Fibroblast of lung (primary cell): Measurements from ENCODE around the gene DSP. TPM values are rescaled to one million over a fixed set of nuclear protein-coding genes. Genes with fewer than 3 reads are reported as not detected.

Experiments used
- DNase-seq, 2 donors: peaks; one replicate each; pipeline versions ENCODE4 v3.0.0 to v3.0.0-alpha.2; 2010; ENCODE audit warnings: low read depth in 2 of 2
- H2AFZ ChIP-seq: 2 replicates; pipeline ENCODE4 v1.5.1; 2012; ENCODE audit warnings: low read length, control low read depth, inconsistent platforms
- H3K27ac ChIP-seq: 2 replicates; pipeline ENCODE4 v1.5.1; 2011; ENCODE audit warnings: low read length, control low read depth; ENCODE audit not compliant: insufficient read depth
- H3K27me3 ChIP-seq: 2 replicates; pipeline ENCODE4 v1.5.1; 2011; ENCODE audit warnings: mild to moderate bottlenecking, low read length; ENCODE audit not compliant: control insufficient read depth, insufficient read depth
- H3K36me3 ChIP-seq: 2 replicates; pipeline ENCODE4 v1.5.1; 2011; ENCODE audit warnings: low read length; ENCODE audit not compliant: control insufficient read depth, insufficient read depth
- H3K4me1 ChIP-seq: 2 replicates; pipeline ENCODE4 v1.5.1; 2011; ENCODE audit warnings: low read length; ENCODE audit not compliant: control insufficient read depth, insufficient read depth; ENCODE audit errors: extremely low read depth
- H3K4me2 ChIP-seq: 2 replicates; pipeline ENCODE4 v1.5.1; 2011; ENCODE audit warnings: low read length, control low read depth; ENCODE audit not compliant: insufficient read depth; ENCODE audit errors: extremely low read depth
- H3K4me3 ChIP-seq, 4 experiments: fragments of 200-600 bp in 1 of 4; sonication (generic) in 1 of 4; replicated peaks in 1 of 4; 2 replicates each; pipeline ENCODE4 v1.5.1; 2011 to 2016; ENCODE audit warnings: low read length in 4 of 4, low read depth in 3 of 4, mild to moderate bottlenecking in 3 of 4, control low read depth in 2 of 4, inconsistent platforms in 1 of 4, mixed read lengths in 1 of 4; ENCODE audit not compliant: insufficient read depth in 1 of 4; ENCODE audit errors: control extremely low read depth in 1 of 4
- H3K79me2 ChIP-seq: 2 replicates; pipeline ENCODE4 v1.5.1; 2012; ENCODE audit warnings: mild to moderate bottlenecking, low read length, inconsistent platforms; ENCODE audit not compliant: control insufficient read depth, insufficient read depth
- H3K9ac ChIP-seq: 2 replicates; pipeline ENCODE4 v1.5.1; 2011; ENCODE audit warnings: mild to moderate bottlenecking, low read length, control low read depth; ENCODE audit not compliant: insufficient read depth
- H3K9me3 ChIP-seq: 2 replicates; pipeline ENCODE4 v1.5.1; 2012; ENCODE audit warnings: low read depth, low read length; ENCODE audit not compliant: control insufficient read depth, insufficient read depth
- H4K20me1 ChIP-seq: 2 replicates; pipeline ENCODE4 v1.5.1; 2011; ENCODE audit warnings: low read length; ENCODE audit not compliant: control insufficient read depth, insufficient read depth; ENCODE audit errors: extremely low read depth
- EZH2 ChIP-seq: IDR thresholded peaks from 2 replicates; pipeline ENCODE4 v1.5.1; 2012; ENCODE audit warnings: low read length, control low read depth, mild to moderate bottlenecking; ENCODE audit errors: missing control alignments
- polyA plus RNA-seq, 2 donors: library from polyadenylated mRNA; depleted of rRNA in 1 of 2; stranded (reverse) in 1 of 2; unstranded in 1 of 2; fragments of >200 nt; gene quantifications; 2 replicates each; pipeline ENCODE4 v1.2.1, GENCODE V29; 2011 to 2012; ENCODE audit warnings: missing spikeins in 1 of 2
- total RNA-seq: library from RNA; depleted of rRNA; stranded (reverse); fragments of >200 nt; gene quantifications from 2 replicates; pipeline ENCODE4 v1.2.1, GENCODE V29; 2014
- TF ChIP-seq, protein P1 (sequence below), 2 donors: IDR thresholded peaks in 1 of 2; conservative IDR thresholded peaks in 1 of 2; 1 replicate in 1 of 2; 2 replicates in 1 of 2; pipeline ENCODE4 v1.5.1; 2011 to 2012; ENCODE audit warnings: low read length in 2 of 2, control low read depth in 1 of 2, inconsistent platforms in 1 of 2, low read depth in 1 of 2, mild to moderate bottlenecking in 1 of 2

The DSP gene
- total and polyA plus RNA-seq, 2 donors (not counting 1 experiment from before 2014, with no cell fraction given), result 3.8 TPM; not detected in 1

DNA sequence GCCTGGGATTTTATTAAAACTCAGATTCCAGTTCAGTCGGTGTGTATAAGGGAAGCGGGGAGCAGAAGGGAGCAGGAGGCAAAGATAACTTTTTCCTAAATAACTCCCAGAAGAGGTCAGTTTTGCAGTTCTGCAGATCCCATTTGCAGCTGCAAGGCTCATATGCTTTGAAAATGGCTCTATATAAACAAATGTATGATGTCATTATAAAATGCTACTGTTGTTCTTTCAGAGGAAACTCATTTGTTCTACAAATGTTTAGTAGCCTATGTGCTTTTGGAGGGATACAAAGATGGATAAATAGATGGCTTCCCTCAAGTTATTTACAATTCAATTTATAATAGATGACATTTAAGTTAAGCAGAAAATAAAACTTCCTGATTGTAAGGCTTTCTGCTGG, 29.2 kb upstream of the DSP start:
- DNase-seq, result peak in 1 of 2 donors; percentile 2
- no peak overlapping the region for H3K9ac ChIP-seq
- no peaks in the 10 kb centered on the region for H3K36me3 ChIP-seq
- no peaks in the 10 kb centered on the region for H3K4me1 ChIP-seq
- no peak overlapping the region for H2AFZ ChIP-seq
- H3K9me3 ChIP-seq, result no peaks in the 10 kb centered on the region
- no peak for TF ChIP-seq EZH2
- TF ChIP-seq, protein P1, sequence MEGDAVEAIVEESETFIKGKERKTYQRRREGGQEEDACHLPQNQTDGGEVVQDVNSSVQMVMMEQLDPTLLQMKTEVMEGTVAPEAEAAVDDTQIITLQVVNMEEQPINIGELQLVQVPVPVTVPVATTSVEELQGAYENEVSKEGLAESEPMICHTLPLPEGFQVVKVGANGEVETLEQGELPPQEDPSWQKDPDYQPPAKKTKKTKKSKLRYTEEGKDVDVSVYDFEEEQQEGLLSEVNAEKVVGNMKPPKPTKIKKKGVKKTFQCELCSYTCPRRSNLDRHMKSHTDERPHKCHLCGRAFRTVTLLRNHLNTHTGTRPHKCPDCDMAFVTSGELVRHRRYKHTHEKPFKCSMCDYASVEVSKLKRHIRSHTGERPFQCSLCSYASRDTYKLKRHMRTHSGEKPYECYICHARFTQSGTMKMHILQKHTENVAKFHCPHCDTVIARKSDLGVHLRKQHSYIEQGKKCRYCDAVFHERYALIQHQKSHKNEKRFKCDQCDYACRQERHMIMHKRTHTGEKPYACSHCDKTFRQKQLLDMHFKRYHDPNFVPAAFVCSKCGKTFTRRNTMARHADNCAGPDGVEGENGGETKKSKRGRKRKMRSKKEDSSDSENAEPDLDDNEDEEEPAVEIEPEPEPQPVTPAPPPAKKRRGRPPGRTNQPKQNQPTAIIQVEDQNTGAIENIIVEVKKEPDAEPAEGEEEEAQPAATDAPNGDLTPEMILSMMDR (conservative IDR thresholded peaks at IDR 0.05 in 1 of 2, IDR thresholded peaks at IDR 0.05 in 1 of 2; ENCODE audit: low read depth in 1 of 2, low read length in 2 of 2), result no peak
- H3K79me2 ChIP-seq, result no peaks in the 10 kb centered on the region
- no peak overlapping the region for H3K4me2 ChIP-seq
- no peaks in the 10 kb centered on the region for H4K20me1 ChIP-seq
- H3K27me3 ChIP-seq, result no peaks in the 10 kb centered on the region
- H3K27ac ChIP-seq, result no peak overlapping the region
- H3K4me3 ChIP-seq, result no peak overlapping the region

DNA sequence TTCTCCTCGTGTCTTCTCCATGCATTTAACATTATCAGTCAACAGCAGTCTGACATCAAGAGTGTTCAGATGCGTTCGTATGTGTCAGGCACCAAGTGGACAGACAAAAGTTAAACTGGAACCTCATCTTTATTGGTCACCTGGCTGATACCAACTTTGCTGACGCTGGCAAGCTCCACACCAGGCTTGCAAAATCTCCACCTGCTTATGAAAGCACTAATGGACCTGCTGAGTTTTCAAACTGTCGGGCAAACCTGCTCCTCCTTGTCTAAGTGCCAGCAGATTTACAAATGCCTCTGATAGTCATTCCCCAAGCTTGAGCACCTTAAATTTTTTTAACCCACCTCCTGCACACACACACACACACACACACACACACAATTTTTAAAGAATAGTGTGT, 27.9 kb upstream of the DSP start:
- Histone ChIP-seq H3K9ac (no peak overlapping the region), H4K20me1 (no peaks in the 10 kb centered on the region), H3K9me3 (no peaks in the 10 kb centered on the region), H3K4me3 (no peak overlapping the region), H2AFZ (no peak overlapping the region), H3K27ac (no peak overlapping the region), H3K4me1 (no peaks in the 10 kb centered on the region), H3K27me3 (no peaks in the 10 kb centered on the region), H3K4me2 (no peak overlapping the region), H3K36me3 (no peaks in the 10 kb centered on the region), H3K79me2 (no peaks in the 10 kb centered on the region)
- TF ChIP-seq, protein P1 (conservative IDR thresholded peaks at IDR 0.05 in 1 of 2, IDR thresholded peaks at IDR 0.05 in 1 of 2; ENCODE audit: low read depth in 1 of 2, low read length in 2 of 2), result no peak
- TF ChIP-seq EZH2, result no peak
- no peak for DNase-seq

DNA sequence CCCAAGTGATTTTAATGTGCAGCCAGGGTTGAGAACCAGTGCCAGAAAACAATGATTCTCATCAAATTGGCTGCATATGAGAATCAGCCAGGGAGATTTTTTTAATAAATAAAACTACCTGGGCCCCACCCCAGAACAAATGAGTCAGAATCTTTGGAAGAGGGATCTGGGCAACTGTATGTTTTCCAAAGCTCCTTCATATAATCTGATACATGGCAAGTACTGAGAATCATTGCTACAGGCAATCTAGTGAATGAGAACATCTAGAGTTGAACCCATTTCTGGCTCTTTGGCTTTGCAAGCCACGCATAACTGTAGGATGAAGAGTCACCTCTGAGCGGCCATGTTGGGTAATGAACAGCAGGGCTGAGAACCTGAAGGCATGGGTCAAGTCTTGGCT, 26.1 kb upstream of the DSP start:
- Histone ChIP-seq H2AFZ (no peak overlapping the region), H3K4me1 (no peaks in the 10 kb centered on the region), H3K36me3 (no peaks in the 10 kb centered on the region), H3K79me2 (no peaks in the 10 kb centered on the region), H3K4me2 (no peak overlapping the region), H3K27ac (no peak overlapping the region), H3K9me3 (no peaks in the 10 kb centered on the region), H3K27me3 (no peaks in the 10 kb centered on the region), H3K4me3 (no peak overlapping the region), H4K20me1 (no peaks in the 10 kb centered on the region), H3K9ac (no peak overlapping the region)
- TF ChIP-seq, protein P1 (conservative IDR thresholded peaks at IDR 0.05 in 1 of 2, IDR thresholded peaks at IDR 0.05 in 1 of 2; ENCODE audit: low read depth in 1 of 2, low read length in 2 of 2), result no peak
- no peak for TF ChIP-seq EZH2
- DNase-seq, result no peak
